ENCODE results near the gene CALML5. TPM values are rescaled to one million over a fixed set of nuclear protein-coding genes. Genes with fewer than 3 reads are reported as not detected.

The CALML5 gene
- total RNA-seq, 2 experiments from 2014 or later = not detected

GRCh38 chr10:5525561-5526341 lies 26.4 kb upstream of the CALML5 start:
- no peaks in the 10 kb centered on the region for H3K36me3 ChIP-seq (ENCODE audit: insufficient read depth, low read length)
- TF ChIP-seq CTCF (conservative IDR thresholded peaks at IDR 0.05; ENCODE audit: low read length) (no peak), EZH2phosphoT487 (IDR thresholded peaks at IDR 0.05; ENCODE audit: borderline replicate concordance, low read depth, low read length) (no peak)
- no peak for DNase-seq (ENCODE audit: low spot score)
- BruUV-seq (replicated peaks) = no TSS peak
- H3K4me2 ChIP-seq (ENCODE audit: low read length) = no peak overlapping the region
- ChIA-PET CTCF (ENCODE audit: unreplicated experiment) (no interaction called here), POLR2A (no interaction called here)
- no peaks in the 10 kb centered on the region for H4K20me1 ChIP-seq (ENCODE audit: insufficient read depth, low read length)
- no peaks in the 10 kb centered on the region for H3K4me1 ChIP-seq (ENCODE audit: insufficient read depth, low read length, poor library complexity, severe bottlenecking)
- no peaks in the 10 kb centered on the region for H3K79me2 ChIP-seq (ENCODE audit: insufficient read depth, low read depth, low read length)
- intact Hi-C loops (cut with micrococcal nuclease; ENCODE audit: unreplicated experiment) = no loop called here
- H2AFZ ChIP-seq (ENCODE audit: low read length) = no peak overlapping the region
- no peak overlapping the region for H3K4me3 ChIP-seq (ENCODE audit: low read depth, low read length, poor library complexity, severe bottlenecking)
- no peaks in the 10 kb centered on the region for H3K9me3 ChIP-seq (ENCODE audit: low read length)
- no peaks in the 10 kb centered on the region for H3K9me2 ChIP-seq (ENCODE audit: insufficient read depth, low read length)
- no peak overlapping the region for H3K27ac ChIP-seq (ENCODE audit: low read depth, low read length, poor library complexity, severe bottlenecking)

DNA sequence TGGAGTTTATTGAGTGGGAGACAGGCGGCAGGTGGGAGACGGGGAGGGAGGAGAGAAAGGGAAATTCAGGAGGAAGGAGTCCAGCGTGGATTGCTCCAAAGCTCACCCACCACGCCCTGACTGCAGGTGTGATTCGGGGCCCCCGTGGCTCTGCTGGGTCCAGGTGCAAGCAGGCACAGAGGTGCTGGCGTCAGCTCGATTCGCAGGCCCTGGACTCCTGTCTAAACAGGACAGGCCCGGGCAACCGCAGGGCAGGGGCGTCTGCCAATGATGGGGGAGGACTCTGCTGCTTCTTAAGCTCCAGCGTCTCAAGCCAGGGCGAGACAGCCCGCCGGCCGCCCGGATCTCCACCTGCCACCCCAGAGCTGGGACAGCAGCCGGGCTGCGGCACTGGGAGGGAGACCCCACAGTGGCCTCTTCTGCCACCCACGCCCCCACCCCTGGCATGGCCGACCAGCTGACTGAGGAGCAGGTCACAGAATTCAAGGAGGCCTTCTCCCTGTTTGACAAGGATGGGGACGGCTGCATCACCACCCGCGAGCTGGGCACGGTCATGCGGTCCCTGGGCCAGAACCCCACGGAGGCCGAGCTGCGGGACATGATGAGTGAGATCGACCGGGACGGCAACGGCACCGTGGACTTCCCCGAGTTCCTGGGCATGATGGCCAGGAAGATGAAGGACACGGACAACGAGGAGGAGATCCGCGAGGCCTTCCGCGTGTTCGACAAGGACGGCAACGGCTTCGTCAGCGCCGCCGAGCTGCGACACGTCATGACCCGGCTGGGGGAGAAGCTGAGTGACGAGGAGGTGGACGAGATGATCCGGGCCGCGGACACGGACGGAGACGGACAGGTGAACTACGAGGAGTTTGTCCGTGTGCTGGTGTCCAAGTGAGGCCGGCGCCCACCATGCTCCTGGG lies 25.5 kb upstream of the CALML5 start, which contains the start of gene CALML3:
TSS of gene CALML3 (plus strand) at position 321 of the 920 bp plus-strand sequence. CDS start at position 446, 125 bp downstream.
- Histone ChIP-seq H3K9me2 (ENCODE audit: insufficient read depth, low read length) (no peaks in the 10 kb centered on the region), H4K20me1 (ENCODE audit: insufficient read depth, low read length) (no peaks in the 10 kb centered on the region), H3K4me2 (ENCODE audit: low read length) (no peak within 1 kb of the TSS), H3K4me3 (ENCODE audit: low read depth, low read length, poor library complexity, severe bottlenecking) (no peak within 1 kb of the TSS), H3K27ac (ENCODE audit: low read depth, low read length, poor library complexity, severe bottlenecking) (no peak within 1 kb of the TSS), H2AFZ (ENCODE audit: low read length) (no peak within 1 kb of the TSS), H3K4me1 (ENCODE audit: insufficient read depth, low read length, poor library complexity, severe bottlenecking) (no peaks in the 10 kb centered on the region), H3K36me3 (ENCODE audit: insufficient read depth, low read length) (no peaks in the 10 kb centered on the region), H3K79me2 (ENCODE audit: insufficient read depth, low read depth, low read length) (no peaks in the 10 kb centered on the region), H3K9me3 (ENCODE audit: low read length) (no peaks in the 10 kb centered on the region)
- no peak for DNase-seq (ENCODE audit: low spot score)
- TF ChIP-seq EZH2phosphoT487 (IDR thresholded peaks at IDR 0.05; ENCODE audit: borderline replicate concordance, low read depth, low read length) (no peak), CTCF (conservative IDR thresholded peaks at IDR 0.05; ENCODE audit: low read length) (no peak)
- no TSS peak for BruUV-seq (replicated peaks)
- intact Hi-C loops (cut with micrococcal nuclease; ENCODE audit: unreplicated experiment) = no loop called here
- POLR2A ChIA-PET = no interaction called here
- CTCF ChIA-PET (ENCODE audit: unreplicated experiment) = no interaction called here
